Measurements from ENCODE around the gene BTAF1.

DNA sequence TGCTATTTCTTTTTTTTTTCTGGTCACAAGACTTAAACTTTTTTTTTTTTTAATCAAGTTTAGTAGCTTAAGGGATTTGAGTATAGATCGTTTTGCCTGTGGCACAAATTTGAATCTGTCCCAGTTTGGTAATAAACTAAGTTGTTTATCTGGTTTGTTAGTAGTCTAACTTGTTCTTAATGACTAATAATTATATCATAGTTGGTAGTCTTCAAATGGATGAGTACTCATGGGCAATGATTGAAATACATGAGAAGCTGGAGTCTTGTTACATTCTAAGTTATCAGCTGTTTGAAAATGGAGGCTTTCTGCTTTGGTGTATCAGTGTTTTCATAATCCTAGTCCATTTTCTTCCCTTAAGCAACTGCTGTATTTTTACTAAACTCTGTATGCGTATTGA, 12.3 kb downstream of the BTAF1 start:
- TF ChIP-seq CTCF (IDR thresholded peaks at IDR 0.05; ENCODE audit: low read length) (no peak), EZH2 (IDR thresholded peaks at IDR 0.05; ENCODE audit: borderline replicate concordance, low read length) (no peak)

Data from OCI-LY1 (cell line).